ENCODE measurements around the gene PCARE. TPM values are rescaled to one million over a fixed set of nuclear protein-coding genes. Genes with fewer than 3 reads are reported as not detected.

PCARE gene
- total RNA-seq, 6 experiments from 2014 or later = not detected

GRCh38 chr2:29014811-29015421 is 59.4 kb downstream of the PCARE start:
- no peak for TF ChIP-seq POLR2A (IDR thresholded peaks at IDR 0.05)
- no peak for TF ChIP-seq CTCF (IDR thresholded peaks at IDR 0.05)
- DNase-seq = peak in 1 of 3 donors; percentile 54
- intact Hi-C loops (cut with DNase I) = no loop called here
- no peaks in the 10 kb centered on the region for H3K4me1 ChIP-seq
- H3K27me3 ChIP-seq = no peaks in the 10 kb centered on the region
- 58% methylated on average over 7 of the region's 13 CpGs for WGBS (ENCODE audit: insufficient coverage, low coverage, low lambda C conversion rate, missing lambda C conversion rate)
- ATAC-seq = peak; percentile 12 to 43 (median 41)
- no peak overlapping the region for H3K4me3 ChIP-seq
- no peaks in the 10 kb centered on the region for H3K9me3 ChIP-seq
- no peak overlapping the region for H3K27ac ChIP-seq
- no peaks in the 10 kb centered on the region for H3K36me3 ChIP-seq

- WGBS (ENCODE audit: insufficient coverage, low coverage, low lambda C conversion rate, missing lambda C conversion rate) = 42% methylated on average over 7 of the region's 8 CpGs
- Histone ChIP-seq H3K4me3 (no peak overlapping the region), H3K36me3 (no peaks in the 10 kb centered on the region), H3K4me1 (no peaks in the 10 kb centered on the region), H3K27ac (no peak overlapping the region), H3K27me3 (no peaks in the 10 kb centered on the region), H3K9me3 (no peaks in the 10 kb centered on the region)
- no peak for DNase-seq
- intact Hi-C loops (cut with DNase I) = no loop called here
- TF ChIP-seq CTCF (IDR thresholded peaks at IDR 0.05) = no peak
- TF ChIP-seq POLR2A (IDR thresholded peaks at IDR 0.05) = no peak
- no peak for ATAC-seq
These were observed 60.0 kb downstream of the PCARE start for GRCh38 chr2:29014331-29014730.

GRCh38 chr2:29013057-29013780 is 61.1 kb downstream of the PCARE start:
- no peak overlapping the region for H3K4me3 ChIP-seq
- 42% methylated on average over 5 of the region's 11 CpGs for WGBS (ENCODE audit: insufficient coverage, low coverage, low lambda C conversion rate, missing lambda C conversion rate)
- DNase-seq (no peak), ATAC-seq (no peak)
- intact Hi-C loops (cut with DNase I) = no loop called here
- H3K36me3 ChIP-seq = no peaks in the 10 kb centered on the region
- H3K27me3 ChIP-seq = no peaks in the 10 kb centered on the region
- H3K4me1 ChIP-seq = no peaks in the 10 kb centered on the region
- H3K27ac ChIP-seq = no peak overlapping the region
- TF ChIP-seq POLR2A (IDR thresholded peaks at IDR 0.05) (no peak), CTCF (IDR thresholded peaks at IDR 0.05) (no peak)
- no peaks in the 10 kb centered on the region for H3K9me3 ChIP-seq

- H3K36me3 ChIP-seq = no peaks in the 10 kb centered on the region
- no peak overlapping the region for H3K4me3 ChIP-seq
- H3K4me1 ChIP-seq = no peaks in the 10 kb centered on the region
- intact Hi-C loops (cut with DNase I) = no loop called here
- TF ChIP-seq CTCF (IDR thresholded peaks at IDR 0.05) = no peak
- TF ChIP-seq POLR2A (IDR thresholded peaks at IDR 0.05) = no peak
- no CpG with 5 or more reads among the region's 9 CpGs for WGBS (ENCODE audit: insufficient coverage, low coverage, low lambda C conversion rate, missing lambda C conversion rate)
- H3K27me3 ChIP-seq = no peaks in the 10 kb centered on the region
- no peak for DNase-seq
- H3K27ac ChIP-seq = no peak overlapping the region
- ATAC-seq = peak in 3 of 4 donors; percentile 3 to 36 (median 14)
- H3K9me3 ChIP-seq = no peaks in the 10 kb centered on the region
These were observed 62.1 kb downstream of the PCARE start for GRCh38 chr2:29012211-29012681.

Other genes with a start within 250 kb of the PCARE start
- 1 to 10 TPM; 6.4 to 9.5 (median 7.6) TPM for gene TRMT61B, start 204.2 kb downstream of the PCARE start, total RNA-seq
- 10 to 100 TPM; 17.9 to 23.8 (median 22.5) TPM for gene WDR43, start 179.9 kb downstream of the PCARE start, total RNA-seq
- under 1 TPM in 5 of 6 experiments, not detected in 1; 0.06 to 0.37 (median 0.14) TPM for gene TOGARAM2, start 93.2 kb downstream of the PCARE start, total RNA-seq
- 1 to 10 TPM; 2.7 to 7.3 (median 5.3) TPM for gene CLIP4, start 40.9 kb upstream of the PCARE start, total RNA-seq

Data from right lobe of liver (tissue), 6 donors.